A549 (cell line): ENCODE results near the gene TSSK2.

Experiments
- E2F6 ChIP-seq: IDR thresholded peaks from 2 replicates; pipeline ENCODE4 v1.6.1; 2012; ENCODE audit warnings: low read depth, borderline replicate concordance
- JUNB ChIP-seq: fragments of >200 bp; sonication (Bioruptor Twin); formaldehyde crosslinking; IDR thresholded peaks from 2 replicates; pipeline ENCODE4 v1.6.1; 2016
- MYC ChIP-seq: IDR thresholded peaks from 2 replicates; pipeline ENCODE4 v1.6.1; 2012; ENCODE audit warnings: mild to moderate bottlenecking, inconsistent platforms, low read length, improper control_type of control experiment, borderline replicate concordance
- POLR2A ChIP-seq: IDR thresholded peaks from 2 replicates; pipeline ENCODE4 v1.6.1; 2012; ENCODE audit warnings: mild to moderate bottlenecking, low read length
- SMC3 ChIP-seq: fragments of >200 bp; sonication (Bioruptor Twin); formaldehyde crosslinking; IDR thresholded peaks from 3 replicates; pipeline ENCODE4 v1.6.1; 2018; ENCODE audit warnings: inconsistent platforms

GRCh38 chr22:19097518-19097917 lies 33.6 kb upstream of the TSSK2 start:
- TF ChIP-seq SMC3 (no peak), JUNB (no peak), POLR2A (no peak), E2F6 (no peak), MYC (no peak)
